ENCODE measurements around the gene IRF5.

DNA sequence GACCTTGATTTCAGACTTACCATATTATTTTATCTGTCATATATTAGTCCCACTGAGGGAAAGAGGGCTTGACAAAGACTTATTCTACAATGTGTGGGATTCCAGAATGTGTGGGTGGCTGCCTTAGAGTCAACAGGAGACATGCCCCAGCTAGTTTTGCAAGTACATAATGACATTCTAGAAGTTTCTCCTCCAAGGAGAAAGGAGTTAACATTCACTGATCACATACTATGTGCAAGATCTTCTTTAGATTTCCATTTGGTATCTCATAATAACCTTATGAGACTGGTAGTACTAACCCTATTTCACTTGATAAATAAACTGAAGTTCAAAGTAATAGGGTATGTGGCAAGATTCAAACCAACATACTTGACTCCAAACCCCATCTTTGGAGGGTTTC is 25.2 kb downstream of the IRF5 start:
- TF ChIP-seq, protein P1, sequence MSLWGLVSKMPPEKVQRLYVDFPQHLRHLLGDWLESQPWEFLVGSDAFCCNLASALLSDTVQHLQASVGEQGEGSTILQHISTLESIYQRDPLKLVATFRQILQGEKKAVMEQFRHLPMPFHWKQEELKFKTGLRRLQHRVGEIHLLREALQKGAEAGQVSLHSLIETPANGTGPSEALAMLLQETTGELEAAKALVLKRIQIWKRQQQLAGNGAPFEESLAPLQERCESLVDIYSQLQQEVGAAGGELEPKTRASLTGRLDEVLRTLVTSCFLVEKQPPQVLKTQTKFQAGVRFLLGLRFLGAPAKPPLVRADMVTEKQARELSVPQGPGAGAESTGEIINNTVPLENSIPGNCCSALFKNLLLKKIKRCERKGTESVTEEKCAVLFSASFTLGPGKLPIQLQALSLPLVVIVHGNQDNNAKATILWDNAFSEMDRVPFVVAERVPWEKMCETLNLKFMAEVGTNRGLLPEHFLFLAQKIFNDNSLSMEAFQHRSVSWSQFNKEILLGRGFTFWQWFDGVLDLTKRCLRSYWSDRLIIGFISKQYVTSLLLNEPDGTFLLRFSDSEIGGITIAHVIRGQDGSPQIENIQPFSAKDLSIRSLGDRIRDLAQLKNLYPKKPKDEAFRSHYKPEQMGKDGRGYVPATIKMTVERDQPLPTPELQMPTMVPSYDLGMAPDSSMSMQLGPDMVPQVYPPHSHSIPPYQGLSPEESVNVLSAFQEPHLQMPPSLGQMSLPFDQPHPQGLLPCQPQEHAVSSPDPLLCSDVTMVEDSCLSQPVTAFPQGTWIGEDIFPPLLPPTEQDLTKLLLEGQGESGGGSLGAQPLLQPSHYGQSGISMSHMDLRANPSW (CRISPR knock-in tag; conservative IDR thresholded peaks at IDR 0.05; ENCODE audit: low read depth) = no peak
- no peak for TF ChIP-seq AFF4 (CRISPR knock-in tag; IDR thresholded peaks at IDR 0.05; ENCODE audit: borderline replicate concordance)
- TF ChIP-seq CTCF (IDR thresholded peaks at IDR 0.05) = no peak
- TF ChIP-seq, protein P2, sequence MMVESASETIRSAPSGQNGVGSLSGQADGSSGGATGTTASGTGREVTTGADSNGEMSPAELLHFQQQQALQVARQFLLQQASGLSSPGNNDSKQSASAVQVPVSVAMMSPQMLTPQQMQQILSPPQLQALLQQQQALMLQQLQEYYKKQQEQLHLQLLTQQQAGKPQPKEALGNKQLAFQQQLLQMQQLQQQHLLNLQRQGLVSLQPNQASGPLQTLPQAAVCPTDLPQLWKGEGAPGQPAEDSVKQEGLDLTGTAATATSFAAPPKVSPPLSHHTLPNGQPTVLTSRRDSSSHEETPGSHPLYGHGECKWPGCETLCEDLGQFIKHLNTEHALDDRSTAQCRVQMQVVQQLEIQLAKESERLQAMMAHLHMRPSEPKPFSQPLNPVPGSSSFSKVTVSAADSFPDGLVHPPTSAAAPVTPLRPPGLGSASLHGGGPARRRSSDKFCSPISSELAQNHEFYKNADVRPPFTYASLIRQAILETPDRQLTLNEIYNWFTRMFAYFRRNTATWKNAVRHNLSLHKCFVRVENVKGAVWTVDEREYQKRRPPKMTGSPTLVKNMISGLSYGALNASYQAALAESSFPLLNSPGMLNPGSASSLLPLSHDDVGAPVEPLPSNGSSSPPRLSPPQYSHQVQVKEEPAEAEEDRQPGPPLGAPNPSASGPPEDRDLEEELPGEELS (CRISPR knock-in tag; IDR thresholded peaks at IDR 0.05) = no peak
- TF ChIP-seq ELF4 (CRISPR knock-in tag; IDR thresholded peaks at IDR 0.05; ENCODE audit: low read depth) = no peak
- TF ChIP-seq SMAD4 (CRISPR knock-in tag; IDR thresholded peaks at IDR 0.05) = no peak
- TF ChIP-seq, protein P3, sequence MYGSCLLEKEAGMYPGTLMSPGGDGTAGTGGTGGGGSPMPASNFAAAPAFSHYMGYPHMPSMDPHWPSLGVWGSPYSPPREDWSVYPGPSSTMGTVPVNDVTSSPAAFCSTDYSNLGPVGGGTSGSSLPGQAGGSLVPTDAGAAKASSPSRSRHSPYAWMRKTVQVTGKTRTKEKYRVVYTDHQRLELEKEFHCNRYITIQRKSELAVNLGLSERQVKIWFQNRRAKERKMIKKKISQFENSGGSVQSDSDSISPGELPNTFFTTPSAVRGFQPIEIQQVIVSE (CRISPR knock-in tag; IDR thresholded peaks at IDR 0.05; ENCODE audit: borderline replicate concordance) = no peak
